KMS-11 (cell line): ENCODE results near the gene F8.

Experiments used
- H2AFZ ChIP-seq: fragments of 200-600 bp; sonication (generic); 2 replicates; pipeline ENCODE4 v1.6.1; 2016; ENCODE audit warnings: antibody characterized with exemption, mixed run types, low read depth
- H3K27ac ChIP-seq: fragments of 200-600 bp; sonication (generic); 2 replicates; pipeline ENCODE4 v1.6.1; 2016; ENCODE audit warnings: mild to moderate bottlenecking, mixed run types
- H3K27me3 ChIP-seq: fragments of 200-600 bp; sonication (generic); 2 replicates; pipeline ENCODE4 v1.6.1; 2017; ENCODE audit warnings: mild to moderate bottlenecking, low read depth, mixed run types, moderate library complexity; ENCODE audit not compliant: insufficient read depth
- H3K36me3 ChIP-seq: fragments of 200-600 bp; sonication (generic); 2 replicates; pipeline ENCODE4 v1.6.1; 2017; ENCODE audit warnings: mild to moderate bottlenecking, mixed run types; ENCODE audit not compliant: insufficient read depth
- H3K4me1 ChIP-seq: fragments of 200-600 bp; sonication (generic); 2 replicates; pipeline ENCODE4 v1.6.1; 2016; ENCODE audit warnings: mild to moderate bottlenecking, low read depth, mixed run types; ENCODE audit not compliant: poor library complexity, severe bottlenecking
- H3K4me2 ChIP-seq: fragments of 200-600 bp; sonication (generic); 2 replicates; pipeline ENCODE4 v1.7.0; 2016; ENCODE audit warnings: mild to moderate bottlenecking, mixed run types
- H3K4me3 ChIP-seq: fragments of 200-600 bp; sonication (generic); IDR thresholded peaks from 2 replicates; pipeline ENCODE4 v1.6.1; 2017; ENCODE audit warnings: low read depth, low read length, mixed read lengths; ENCODE audit not compliant: insufficient read depth
- H3K79me2 ChIP-seq: fragments of 200-600 bp; sonication (generic); 2 replicates; pipeline ENCODE4 v1.6.1; 2016; ENCODE audit warnings: low read depth, mixed run types; ENCODE audit not compliant: insufficient read depth
- H3K9ac ChIP-seq: fragments of 200-600 bp; sonication (generic); 2 replicates; pipeline ENCODE4 v1.6.1; 2016; ENCODE audit warnings: mild to moderate bottlenecking, mixed run types
- H4K20me1 ChIP-seq: fragments of 200-600 bp; sonication (generic); 2 replicates; pipeline ENCODE4 v1.6.1; 2016; ENCODE audit warnings: mild to moderate bottlenecking, mixed run types; ENCODE audit not compliant: insufficient read depth
- TF ChIP-seq, protein P1 (sequence below): fragments of 200-600 bp; sonication (generic); conservative IDR thresholded peaks from 2 replicates; pipeline ENCODE4 v1.6.1; 2017; ENCODE audit warnings: low read depth, mild to moderate bottlenecking, antibody characterized with exemption, low read length, moderate library complexity, mixed read lengths

Gene F8

DNA sequence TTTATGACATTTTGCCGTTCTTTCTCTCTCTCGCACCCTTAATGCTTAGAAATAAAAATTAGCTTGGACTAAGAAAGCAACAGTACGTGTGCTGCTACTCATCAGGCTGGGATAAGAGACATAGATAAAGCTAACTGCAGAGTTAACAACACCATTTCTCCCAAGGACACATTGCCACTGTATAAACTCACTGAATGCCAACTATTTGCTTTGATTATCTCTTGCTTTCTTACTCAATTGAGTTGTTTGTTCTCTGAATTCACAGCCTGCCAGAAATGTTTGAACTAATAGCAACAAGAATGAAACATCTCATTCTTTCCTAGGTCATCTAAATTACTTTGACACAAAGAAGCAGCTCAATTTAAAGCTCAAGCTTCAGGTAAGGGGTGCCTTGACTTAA is 34.6 kb downstream of the F8 start:
- Histone ChIP-seq H3K4me1 (peaks cover 23% of the 10 kb centered on the region), H2AFZ (no peak overlapping the region), H3K36me3 (no peaks in the 10 kb centered on the region), H3K9ac (no peak overlapping the region), H3K27me3 (no peaks in the 10 kb centered on the region), H3K4me2 (no peak overlapping the region), H3K27ac (no peak overlapping the region), H4K20me1 (no peaks in the 10 kb centered on the region), H3K79me2 (no peaks in the 10 kb centered on the region), H3K4me3 (no peak overlapping the region)
- TF ChIP-seq, protein P1, sequence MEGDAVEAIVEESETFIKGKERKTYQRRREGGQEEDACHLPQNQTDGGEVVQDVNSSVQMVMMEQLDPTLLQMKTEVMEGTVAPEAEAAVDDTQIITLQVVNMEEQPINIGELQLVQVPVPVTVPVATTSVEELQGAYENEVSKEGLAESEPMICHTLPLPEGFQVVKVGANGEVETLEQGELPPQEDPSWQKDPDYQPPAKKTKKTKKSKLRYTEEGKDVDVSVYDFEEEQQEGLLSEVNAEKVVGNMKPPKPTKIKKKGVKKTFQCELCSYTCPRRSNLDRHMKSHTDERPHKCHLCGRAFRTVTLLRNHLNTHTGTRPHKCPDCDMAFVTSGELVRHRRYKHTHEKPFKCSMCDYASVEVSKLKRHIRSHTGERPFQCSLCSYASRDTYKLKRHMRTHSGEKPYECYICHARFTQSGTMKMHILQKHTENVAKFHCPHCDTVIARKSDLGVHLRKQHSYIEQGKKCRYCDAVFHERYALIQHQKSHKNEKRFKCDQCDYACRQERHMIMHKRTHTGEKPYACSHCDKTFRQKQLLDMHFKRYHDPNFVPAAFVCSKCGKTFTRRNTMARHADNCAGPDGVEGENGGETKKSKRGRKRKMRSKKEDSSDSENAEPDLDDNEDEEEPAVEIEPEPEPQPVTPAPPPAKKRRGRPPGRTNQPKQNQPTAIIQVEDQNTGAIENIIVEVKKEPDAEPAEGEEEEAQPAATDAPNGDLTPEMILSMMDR = no peak

DNA sequence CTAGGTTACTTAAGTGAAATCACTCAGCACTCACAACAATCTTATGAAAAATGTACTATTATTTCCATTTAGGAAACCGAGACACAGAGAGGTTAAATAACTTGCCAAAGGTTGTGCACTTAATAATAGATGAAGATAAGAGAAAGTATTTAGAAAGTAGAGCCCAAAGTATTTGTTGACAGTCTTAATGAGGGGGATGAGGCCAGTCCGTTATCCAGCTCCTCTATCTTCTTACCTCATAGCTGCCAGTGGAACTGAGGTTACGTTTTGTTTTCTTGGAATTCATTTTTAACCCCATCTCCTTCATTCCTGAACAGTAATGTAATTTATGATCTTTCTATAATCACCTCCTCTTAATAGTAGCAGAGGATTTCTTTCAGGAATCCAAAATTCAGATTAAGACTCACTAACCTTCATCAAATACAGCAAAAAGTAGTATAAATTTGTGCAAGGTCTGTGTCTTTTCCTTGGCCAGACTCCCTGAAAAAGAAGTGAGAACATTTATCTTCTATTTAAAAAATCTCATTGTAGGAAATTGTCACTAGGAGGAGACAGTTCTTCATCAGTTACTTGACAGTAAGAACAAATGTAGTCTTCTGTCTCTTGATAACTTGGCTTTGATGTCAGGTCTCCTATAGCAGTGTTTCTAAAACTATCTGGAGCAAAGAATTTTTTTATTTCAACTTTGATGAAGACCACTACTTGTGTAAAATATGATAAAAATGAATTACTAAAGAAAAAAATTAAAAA is 35.5 kb downstream of the F8 start:
- H3K9ac ChIP-seq = no peak overlapping the region
- no peaks in the 10 kb centered on the region for H3K27me3 ChIP-seq
- H3K27ac ChIP-seq = no peak overlapping the region
- no peak overlapping the region for H3K4me3 ChIP-seq
- no peak overlapping the region for H3K4me2 ChIP-seq
- peaks cover 22% of the 10 kb centered on the region for H3K4me1 ChIP-seq
- no peaks in the 10 kb centered on the region for H3K79me2 ChIP-seq
- no peaks in the 10 kb centered on the region for H3K36me3 ChIP-seq
- TF ChIP-seq, protein P1 = no peak
- no peak overlapping the region for H2AFZ ChIP-seq
- no peaks in the 10 kb centered on the region for H4K20me1 ChIP-seq

DNA sequence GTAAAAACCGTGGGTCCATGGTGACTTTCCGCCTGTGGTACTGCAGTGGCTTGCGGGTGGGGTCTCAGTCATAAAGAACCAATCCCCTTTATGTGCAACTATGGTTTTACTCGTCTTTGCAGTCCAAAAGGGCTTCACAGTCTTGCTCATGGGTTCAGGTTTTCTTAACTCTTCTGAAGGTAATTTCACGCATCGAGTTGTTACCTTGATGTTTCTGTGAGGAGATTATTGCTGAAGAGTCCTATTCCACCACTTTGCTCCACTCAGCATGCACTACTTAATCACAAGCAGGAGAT is 41.5 kb downstream of the F8 start:
- H4K20me1 ChIP-seq = no peaks in the 10 kb centered on the region
- peak overlapping the region; percentile 83 for H2AFZ ChIP-seq
- H3K4me3 ChIP-seq = no peak overlapping the region
- no peaks in the 10 kb centered on the region for H3K36me3 ChIP-seq
- H3K27me3 ChIP-seq = no peaks in the 10 kb centered on the region
- H3K4me1 ChIP-seq = peaks cover 5% of the 10 kb centered on the region
- no peaks in the 10 kb centered on the region for H3K79me2 ChIP-seq
- TF ChIP-seq, protein P1 = 0 out of 2 replicates have a peak, but pooled peaks have one; percentile 34
- H3K9ac ChIP-seq = no peak overlapping the region; the same call in 1 of the 2 replicates
- H3K27ac ChIP-seq = no peak overlapping the region
- peak overlapping the region; percentile 60 for H3K4me2 ChIP-seq

DNA sequence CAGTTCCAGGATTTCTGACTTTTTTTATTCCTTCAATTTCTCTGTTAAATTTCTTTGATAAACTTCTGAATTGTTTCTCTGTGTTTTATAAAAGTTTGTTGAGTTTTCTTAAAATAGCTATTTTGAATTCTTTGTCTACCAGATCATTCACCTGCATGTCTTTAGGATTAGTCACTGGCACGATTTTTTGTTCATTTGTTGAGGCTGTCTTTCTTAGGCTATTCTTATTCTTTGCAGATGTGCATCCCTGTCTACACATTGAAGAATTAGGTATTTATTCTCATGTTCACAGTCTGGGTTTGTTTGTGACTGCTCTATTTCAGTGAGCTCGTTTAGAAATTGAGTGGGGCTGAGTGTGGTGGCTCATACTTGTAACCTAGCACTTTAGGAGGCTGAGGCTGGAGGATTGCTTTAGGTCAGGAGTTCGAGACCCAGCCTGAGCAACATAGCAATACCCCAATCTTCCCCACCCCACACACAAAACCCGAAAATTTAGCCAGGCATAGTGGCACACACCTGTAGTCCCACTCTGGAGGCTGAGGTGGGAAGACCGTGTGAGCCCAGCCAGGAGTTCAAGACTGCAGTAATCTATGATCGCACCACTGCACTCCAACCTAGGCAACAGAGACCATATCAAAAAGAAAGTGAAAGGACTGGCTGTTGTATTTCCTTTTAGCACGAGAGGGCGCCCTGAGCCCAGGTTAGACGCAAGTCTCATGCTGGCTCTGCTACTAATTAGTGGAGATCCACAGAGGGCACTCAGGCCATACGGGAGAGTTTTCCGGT is 42.0 kb downstream of the F8 start:
- Histone ChIP-seq H2AFZ (peak overlapping the region; percentile 83), H3K4me2 (peak overlapping the region; percentile 60), H3K4me3 (no peak overlapping the region), H4K20me1 (no peaks in the 10 kb centered on the region), H3K27me3 (no peaks in the 10 kb centered on the region), H3K79me2 (no peaks in the 10 kb centered on the region), H3K4me1 (peaks cover 5% of the 10 kb centered on the region), H3K27ac (no peak overlapping the region), H3K36me3 (no peaks in the 10 kb centered on the region), H3K9ac (peak overlapping the region; percentile 50; the same call in 1 of the 2 replicates)
- TF ChIP-seq, protein P1 = peak; percentile 76
